Coronary artery (tissue), 2 donors: ENCODE measurements around the gene IFNK.

Experiments used
- DNase-seq: peaks from one replicate; pipeline ENCODE4 v3.0.0-alpha.2; 2017; ENCODE audit warnings: low spot score
- H3K27ac ChIP-seq, 2 donors: fragments of 200-600 bp; sonication (generic); one replicate each; pipeline ENCODE4 v1.5.1; 2016 to 2019
- H3K4me3 ChIP-seq: fragments of 200-600 bp; sonication (generic); 2 replicates; pipeline ENCODE4 v1.5.1; 2016; ENCODE audit warnings: mild to moderate bottlenecking, moderate library complexity
- CTCF ChIP-seq: fragments of 200-600 bp; sonication (generic); IDR thresholded peaks from one replicate; pipeline ENCODE4 v1.5.1; 2019; ENCODE audit warnings: antibody characterized with exemption

Gene IFNK

GRCh38 chr9:27523141-27523540 lies 949 bp upstream of the IFNK start:
- Histone ChIP-seq H3K27ac (no peak overlapping the region), H3K4me3 (no peak overlapping the region)
- no peak for TF ChIP-seq CTCF
- no peak for DNase-seq

- DNase-seq: no peak
- H3K27ac ChIP-seq: peak overlapping the region; percentile 85 to 94
- no peak for TF ChIP-seq CTCF
- peak overlapping the region; percentile 93 for H3K4me3 ChIP-seq
Observed at GRCh38 chr9:27527702-27528075, 3.6 kb downstream of the IFNK start.

- H3K4me3 ChIP-seq: peak overlapping the region; percentile 93
- TF ChIP-seq CTCF: no peak
- DNase-seq: peak; percentile 89
- peak overlapping the region; percentile 85 to 94 for H3K27ac ChIP-seq
Observed at GRCh38 chr9:27528076-27528885, 4.2 kb downstream of the IFNK start.

- peak overlapping the region; percentile 93 for H3K4me3 ChIP-seq
- peak; percentile 83 for DNase-seq
- no peak for TF ChIP-seq CTCF
- H3K27ac ChIP-seq: peak overlapping the region; percentile 85 to 94
Observed at GRCh38 chr9:27528886-27529315, 4.8 kb downstream of the IFNK start.

- DNase-seq: peak; percentile 85
- Histone ChIP-seq H3K27ac (peak within 1 kb of the TSS; percentile 85 to 94), H3K4me3 (peak within 1 kb of the TSS; percentile 93)
- TF ChIP-seq CTCF: peak; percentile 95
Observed at GRCh38 chr9:27529316-27530278, 5.5 kb downstream of the IFNK start, which contains the start of gene MOB3B. Gene MOB3B, minus strand, starts transcription at chr9:27529814. Its CDS starts 74,264 bp downstream, at chr9:27455550.

- H3K4me3 ChIP-seq: no peak overlapping the region
- TF ChIP-seq CTCF: no peak
- no peak overlapping the region for H3K27ac ChIP-seq
- DNase-seq: no peak
Observed at GRCh38 chr9:27530915-27531755, 7.0 kb downstream of the IFNK start.
